WTC11 (cell line): ENCODE measurements around the gene GRAMD2B.

ENCODE experiments used
- ATF1 ChIP-seq: sonication (generic); formaldehyde crosslinking; IDR thresholded peaks from 2 replicates; pipeline ENCODE4 v1.8.1; 2023; ENCODE audit warnings: mild to moderate bottlenecking, moderate library complexity, missing genetic modification reagents
- CREB1 ChIP-seq: sonication (generic); formaldehyde crosslinking; IDR thresholded peaks from 2 replicates; pipeline ENCODE4 v1.8.0; 2023; ENCODE audit warnings: mild to moderate bottlenecking, missing genetic modification reagents
- EMX1 ChIP-seq: fragments of 250-450 bp; sonication (Bioruptor Pico); IDR thresholded peaks from 2 replicates; pipeline ENCODE4 v1.8.0; 2021; ENCODE audit warnings: mild to moderate bottlenecking
- ESRRA ChIP-seq: sonication (generic); formaldehyde crosslinking; IDR thresholded peaks from 2 replicates; pipeline ENCODE4 v1.8.1; 2022; ENCODE audit warnings: mild to moderate bottlenecking, missing genetic modification reagents, borderline replicate concordance
- TCF7 ChIP-seq: sonication (generic); formaldehyde crosslinking; IDR thresholded peaks from 2 replicates; pipeline ENCODE4 v1.8.0; 2022; ENCODE audit warnings: mild to moderate bottlenecking, low read depth, missing genetic modification reagents, moderate library complexity
- TF ChIP-seq, protein P1 (sequence below): sonication (generic); formaldehyde crosslinking; IDR thresholded peaks from 2 replicates; pipeline ENCODE4 v1.8.0; 2022; ENCODE audit warnings: mild to moderate bottlenecking, missing genetic modification reagents
- TF ChIP-seq, protein P2 (sequence below): fragments of 200-600 bp; IDR thresholded peaks from 2 replicates; pipeline ENCODE4 v1.8.0; 2022; ENCODE audit warnings: antibody characterized with exemption

DNA sequence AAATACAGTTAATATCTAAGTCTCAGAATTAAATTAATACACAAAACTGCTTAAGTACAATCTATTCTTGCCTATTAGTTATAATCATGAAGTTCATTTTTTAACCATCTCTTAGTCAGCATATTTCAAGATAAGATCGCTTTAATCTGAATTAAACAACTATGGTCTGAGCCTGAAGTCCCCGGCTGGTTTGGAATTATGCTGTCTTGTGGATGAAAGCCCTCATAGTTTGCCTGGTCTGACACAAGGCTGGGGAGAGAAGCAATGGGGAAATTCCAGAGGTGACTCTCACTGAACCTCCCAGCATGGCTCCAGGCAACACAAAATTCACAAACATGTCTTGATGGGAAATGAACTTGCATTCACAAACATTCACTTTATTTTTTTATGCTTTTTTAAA, 28.0 kb upstream of the GRAMD2B start:
- TF ChIP-seq TCF7 (no peak), CREB1 (no peak), ATF1 (CRISPR knock-in tag) (no peak), EMX1 (CRISPR knock-in tag) (no peak), ESRRA (CRISPR knock-in tag) (no peak)
- TF ChIP-seq, protein P1, sequence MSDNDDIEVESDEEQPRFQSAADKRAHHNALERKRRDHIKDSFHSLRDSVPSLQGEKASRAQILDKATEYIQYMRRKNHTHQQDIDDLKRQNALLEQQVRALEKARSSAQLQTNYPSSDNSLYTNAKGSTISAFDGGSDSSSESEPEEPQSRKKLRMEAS (CRISPR knock-in tag) = no peak
- TF ChIP-seq, protein P2, sequence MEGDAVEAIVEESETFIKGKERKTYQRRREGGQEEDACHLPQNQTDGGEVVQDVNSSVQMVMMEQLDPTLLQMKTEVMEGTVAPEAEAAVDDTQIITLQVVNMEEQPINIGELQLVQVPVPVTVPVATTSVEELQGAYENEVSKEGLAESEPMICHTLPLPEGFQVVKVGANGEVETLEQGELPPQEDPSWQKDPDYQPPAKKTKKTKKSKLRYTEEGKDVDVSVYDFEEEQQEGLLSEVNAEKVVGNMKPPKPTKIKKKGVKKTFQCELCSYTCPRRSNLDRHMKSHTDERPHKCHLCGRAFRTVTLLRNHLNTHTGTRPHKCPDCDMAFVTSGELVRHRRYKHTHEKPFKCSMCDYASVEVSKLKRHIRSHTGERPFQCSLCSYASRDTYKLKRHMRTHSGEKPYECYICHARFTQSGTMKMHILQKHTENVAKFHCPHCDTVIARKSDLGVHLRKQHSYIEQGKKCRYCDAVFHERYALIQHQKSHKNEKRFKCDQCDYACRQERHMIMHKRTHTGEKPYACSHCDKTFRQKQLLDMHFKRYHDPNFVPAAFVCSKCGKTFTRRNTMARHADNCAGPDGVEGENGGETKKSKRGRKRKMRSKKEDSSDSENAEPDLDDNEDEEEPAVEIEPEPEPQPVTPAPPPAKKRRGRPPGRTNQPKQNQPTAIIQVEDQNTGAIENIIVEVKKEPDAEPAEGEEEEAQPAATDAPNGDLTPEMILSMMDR = no peak
